ENCODE measurements around the gene YIF1A.
A peak's percentile ranks its signal among the peaks of the same experiment; 100 is the strongest.

YIF1A gene

GRCh38 chr11:66288671-66289547 is at the start of gene YIF1A:
Gene YIF1A (minus strand): TSS chr11:66289143. CDS start chr11:66288985, 158 bp downstream.
- DNase-seq, result peak; percentile 98

GRCh38 chr11:66337103-66337899 is 48.4 kb upstream of the YIF1A start:
- no peak for DNase-seq

GRCh38 chr11:66336234-66337102 is 47.5 kb upstream of the YIF1A start, which contains the start of gene RIN1:
Gene RIN1 (minus strand): TSS chr11:66336434. CDS start chr11:66336402, 32 bp downstream.
- DNase-seq, result peak; percentile 61 to 71

GRCh38 chr11:66335531-66336233 is 46.7 kb upstream of the YIF1A start:
- no peak for DNase-seq

GRCh38 chr11:66334605-66335442 is 45.9 kb upstream of the YIF1A start:
- DNase-seq, result no peak

GRCh38 chr11:66333896-66334604 is 45.1 kb upstream of the YIF1A start:
- no peak for DNase-seq

GRCh38 chr11:66333220-66333877 is 44.4 kb upstream of the YIF1A start:
- DNase-seq, result no peak

GRCh38 chr11:66332371-66333219 is 43.7 kb upstream of the YIF1A start:
- DNase-seq, result no peak

GRCh38 chr11:66331542-66332370 is 42.8 kb upstream of the YIF1A start:
- DNase-seq, result no peak

- DNase-seq, result no peak
Measured at GRCh38 chr11:66330931-66331330, 42.0 kb upstream of the YIF1A start.

- DNase-seq, result no peak
Measured at GRCh38 chr11:66329165-66329673, 40.3 kb upstream of the YIF1A start.

GRCh38 chr11:66328302-66329144 is 39.6 kb upstream of the YIF1A start:
- DNase-seq, result peak; percentile 85 to 87

- no peak for DNase-seq
Measured at GRCh38 chr11:66328031-66328301, 39.0 kb upstream of the YIF1A start.

- DNase-seq, result no peak
Measured at GRCh38 chr11:66327171-66328030, 38.5 kb upstream of the YIF1A start.

GRCh38 chr11:66326261-66327111 is 37.5 kb upstream of the YIF1A start:
- DNase-seq, result no peak

All from stimulated activated CD4-positive, alpha-beta T cell treated with anti-CD3 and anti-CD28 coated beads, Interleukin-2, amount 100 ng/mL, for 24 hours (primary cell).